GM18498 (cell line): ENCODE data around the gene PPP1R10.

ENCODE experiments used
- ATAC-seq: cut with Tn5 transposase; IDR thresholded peaks from one replicate; pipeline ENCODE4 v1.9.1; 2021; ENCODE audit warnings: mild to moderate bottlenecking, moderate library complexity; ENCODE audit not compliant: unreplicated experiment

The PPP1R10 gene

GRCh38 chr6:30599625-30600324 lies 17.3 kb downstream of the PPP1R10 start:
- no peak for ATAC-seq

GRCh38 chr6:30598912-30599624 lies 18.0 kb downstream of the PPP1R10 start:
- no peak for ATAC-seq

- peak; percentile 68 for ATAC-seq
Observed at GRCh38 chr6:30597315-30598144, 19.5 kb downstream of the PPP1R10 start.

- ATAC-seq = no peak
Observed at GRCh38 chr6:30592287-30592686, 24.8 kb downstream of the PPP1R10 start.

- no peak for ATAC-seq
Observed at GRCh38 chr6:30591008-30591407, 26.0 kb downstream of the PPP1R10 start.

- ATAC-seq = no peak
Observed at GRCh38 chr6:30590509-30590908, 26.5 kb downstream of the PPP1R10 start.

- ATAC-seq = no peak
Observed at GRCh38 chr6:30589754-30590358, 27.2 kb downstream of the PPP1R10 start.

- no peak for ATAC-seq
Observed at GRCh38 chr6:30583921-30584320, 33.1 kb downstream of the PPP1R10 start.

GRCh38 chr6:30578051-30578450 lies 39.0 kb downstream of the PPP1R10 start:
- no peak for ATAC-seq

- ATAC-seq = no peak
Observed at GRCh38 chr6:30573113-30573512, 43.9 kb downstream of the PPP1R10 start.

- no peak for ATAC-seq
Observed at GRCh38 chr6:30572148-30572547, 44.9 kb downstream of the PPP1R10 start.

- no peak for ATAC-seq
Observed at GRCh38 chr6:30571762-30572082, 45.3 kb downstream of the PPP1R10 start.

GRCh38 chr6:30571075-30571761 lies 45.8 kb downstream of the PPP1R10 start, which contains the start of gene ABCF1:
TSS of gene ABCF1 (plus strand) at chr6:30571442. CDS start at chr6:30571488, 46 bp downstream.
- peak; percentile 93 for ATAC-seq

- peak; percentile 21 for ATAC-seq
Observed at GRCh38 chr6:30570740-30571074, 46.3 kb downstream of the PPP1R10 start.

- ATAC-seq = no peak
Observed at GRCh38 chr6:30570263-30570662, 46.8 kb downstream of the PPP1R10 start.

GRCh38 chr6:30568245-30568644 lies 48.8 kb downstream of the PPP1R10 start:
- no peak for ATAC-seq

GRCh38 chr6:30565772-30566171 lies 51.3 kb downstream of the PPP1R10 start:
- no peak for ATAC-seq

GRCh38 chr6:30564114-30564513 lies 52.9 kb downstream of the PPP1R10 start:
- ATAC-seq = no peak

- no peak for ATAC-seq
Observed at GRCh38 chr6:30562470-30563425, 54.3 kb downstream of the PPP1R10 start.

GRCh38 chr6:30560930-30561329 lies 56.1 kb downstream of the PPP1R10 start:
- ATAC-seq = no peak
